NOMO-1 (cell line): ENCODE data around the gene SYNRG.
A peak's percentile ranks its signal among the peaks of the same experiment; 100 is the strongest.

Experiments used
- DNase-seq, 2 experiments: peaks; one replicate each; lab custom pipeline; 2025; ENCODE audit not compliant: unreplicated experiment in 2 of 2; lab: John Stamatoyannopoulos, UW

SYNRG gene

DNA sequence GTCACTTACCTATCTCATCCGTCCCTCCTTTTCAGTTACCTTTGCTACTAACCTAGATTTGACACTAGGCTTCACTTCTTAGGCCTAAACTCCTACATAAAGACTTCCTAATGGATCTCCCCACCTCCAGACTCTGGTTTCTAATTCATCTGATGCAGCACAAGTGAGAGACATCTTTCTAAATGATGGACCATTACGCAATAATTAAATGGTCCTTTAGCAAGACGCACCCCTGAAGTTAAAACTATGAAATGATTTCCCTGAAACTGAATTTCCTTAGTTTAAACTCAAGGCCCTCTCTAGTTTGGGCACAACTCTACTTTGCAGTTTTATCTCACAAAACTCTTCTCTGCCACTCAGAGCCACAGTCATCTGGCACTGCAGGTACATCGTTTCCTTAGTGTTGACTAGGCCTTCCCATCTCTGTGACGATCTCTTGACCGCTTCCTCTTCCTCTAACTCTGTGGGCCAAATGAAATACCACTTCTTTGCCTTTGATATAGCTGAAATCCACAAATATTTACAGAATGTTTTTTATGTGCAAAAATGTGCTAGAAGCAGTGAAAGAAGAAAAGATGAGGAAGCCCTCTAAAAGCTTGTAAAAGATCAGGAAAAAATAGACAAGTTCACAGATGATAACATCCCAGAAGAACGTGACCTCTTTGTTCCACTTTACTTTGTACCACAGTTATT lies 3.3 kb downstream of the SYNRG start:
- DNase-seq = peak; percentile 40 to 49

DNA sequence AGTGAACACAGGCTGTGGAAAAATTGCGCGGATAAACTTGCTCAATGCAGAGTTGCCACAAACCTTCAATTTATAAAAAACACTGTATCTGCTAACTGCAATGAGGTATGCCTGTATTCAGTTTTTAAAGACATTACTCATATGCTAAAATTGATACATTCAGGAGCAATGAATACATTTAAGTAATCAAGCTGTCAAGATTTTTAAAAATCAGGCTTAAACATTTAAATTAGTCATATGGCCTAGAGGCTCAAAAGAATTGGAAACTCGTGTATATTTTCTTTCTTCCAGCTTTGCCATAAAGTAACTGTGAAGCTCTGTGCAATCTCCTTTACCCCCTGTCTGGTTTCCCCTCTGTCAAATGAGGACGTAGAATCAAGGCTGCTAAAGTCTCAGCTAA lies 4.1 kb downstream of the SYNRG start:
- no peak for DNase-seq

- DNase-seq = no peak
These were observed 4.7 kb downstream of the SYNRG start for GRCh38 chr17:37604556-37604955.

DNA sequence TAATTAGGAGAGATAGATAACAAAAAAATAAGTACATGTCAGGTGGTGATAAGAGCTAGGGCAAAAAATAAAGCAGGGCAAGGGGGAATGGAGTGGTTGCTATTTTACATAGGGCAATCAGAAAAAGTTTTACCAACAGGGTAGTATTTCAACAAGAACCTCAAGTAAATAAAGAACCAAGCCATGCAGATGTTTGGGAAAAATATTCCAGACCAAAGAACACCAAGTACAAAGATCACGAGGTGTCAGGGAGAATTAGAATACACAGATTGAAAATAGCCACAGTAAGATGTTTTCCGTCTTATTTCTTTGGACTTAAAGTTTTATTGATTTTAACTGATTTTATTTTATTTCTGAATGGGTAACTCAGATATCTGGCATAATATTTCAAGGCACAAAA lies 11.1 kb downstream of the SYNRG start:
- no peak for DNase-seq

DNA sequence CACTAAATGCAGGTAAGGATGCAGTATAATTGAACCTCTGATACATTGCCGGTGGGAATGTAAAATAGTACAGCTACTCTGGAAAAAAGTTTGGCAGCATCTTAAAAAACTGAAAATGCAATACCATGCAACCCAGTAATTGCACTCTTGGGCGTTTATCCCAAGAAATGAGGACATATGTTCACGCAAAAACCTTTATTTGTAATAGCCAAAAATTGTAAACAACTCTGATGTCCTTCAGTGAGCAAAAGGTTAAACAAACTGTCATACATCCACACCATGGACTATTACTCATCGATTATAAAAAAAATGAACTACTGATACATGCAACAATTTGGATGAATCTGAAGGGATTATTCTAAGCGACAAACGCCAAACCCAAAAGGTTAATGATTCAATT lies 16.9 kb downstream of the SYNRG start:
- DNase-seq = no peak

- no peak for DNase-seq
These were observed 24.2 kb downstream of the SYNRG start for GRCh38 chr17:37585066-37585465.

DNA sequence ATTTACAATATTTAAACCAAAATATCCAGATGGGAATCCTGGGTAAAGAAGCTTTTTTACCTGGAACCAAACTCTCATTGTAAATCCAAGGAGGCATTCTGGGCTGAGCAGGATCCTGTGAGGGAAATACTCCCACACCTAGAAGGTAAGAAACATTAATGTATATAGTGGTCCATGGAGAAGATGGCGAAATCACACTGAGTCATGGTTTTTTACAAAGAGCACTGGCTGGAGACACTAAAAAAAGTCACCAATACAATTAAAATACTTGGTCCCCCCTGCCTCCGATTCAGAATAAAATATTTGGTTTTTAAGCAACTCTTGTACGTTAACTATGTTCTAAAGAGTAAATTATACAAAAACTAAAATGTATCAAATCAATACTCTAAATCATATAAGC lies 32.9 kb downstream of the SYNRG start:
- DNase-seq = no peak

- DNase-seq = no peak
These were observed 34.8 kb downstream of the SYNRG start for GRCh38 chr17:37574427-37574826.

DNA sequence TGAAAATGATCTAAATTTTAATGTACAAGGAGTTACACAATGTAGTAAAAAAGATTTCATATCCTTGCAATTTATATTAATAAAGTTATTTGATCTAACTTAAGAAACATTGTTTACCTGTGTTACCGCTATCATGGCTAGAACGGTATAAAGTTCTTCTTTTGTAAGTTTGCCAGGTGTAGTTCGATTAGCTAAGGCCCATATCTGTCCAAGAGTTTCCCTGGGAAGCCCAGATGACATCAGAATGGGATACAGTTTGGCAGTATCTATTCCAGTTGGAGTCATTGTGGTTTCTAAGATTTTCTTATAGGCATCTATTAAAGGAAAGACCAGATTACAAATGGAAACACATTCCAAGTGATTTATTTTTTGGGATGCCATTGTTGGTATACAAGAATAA lies 37.5 kb downstream of the SYNRG start:
- no peak for DNase-seq

DNA sequence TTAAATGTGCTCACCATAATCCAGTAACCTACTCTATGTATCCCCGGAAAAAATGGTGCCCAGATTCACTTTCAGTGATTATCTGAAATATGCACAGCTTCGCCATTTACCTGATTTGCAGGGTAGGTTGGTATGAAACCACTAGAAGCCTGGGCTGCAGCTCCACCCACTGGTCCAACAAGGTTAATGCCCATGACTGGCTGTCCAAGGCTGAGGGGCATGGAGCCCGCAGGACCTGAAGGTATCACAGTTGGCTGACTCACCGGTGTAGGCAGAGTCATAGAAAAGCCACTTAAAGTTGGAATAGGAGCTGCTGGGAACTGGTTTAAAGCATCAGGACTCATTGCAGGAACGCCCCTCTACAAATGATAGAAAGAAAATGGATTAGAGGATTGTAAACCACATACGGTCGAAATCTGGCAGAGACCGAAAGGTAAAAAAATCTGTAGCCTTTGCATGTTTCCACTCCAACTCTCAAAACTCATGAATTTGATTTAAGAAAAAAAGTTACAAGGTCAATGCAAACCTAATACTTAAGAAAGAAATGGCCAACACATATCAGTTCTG lies 38.6 kb downstream of the SYNRG start:
- DNase-seq = peak in 1 of 2 experiments; percentile 2

DNA sequence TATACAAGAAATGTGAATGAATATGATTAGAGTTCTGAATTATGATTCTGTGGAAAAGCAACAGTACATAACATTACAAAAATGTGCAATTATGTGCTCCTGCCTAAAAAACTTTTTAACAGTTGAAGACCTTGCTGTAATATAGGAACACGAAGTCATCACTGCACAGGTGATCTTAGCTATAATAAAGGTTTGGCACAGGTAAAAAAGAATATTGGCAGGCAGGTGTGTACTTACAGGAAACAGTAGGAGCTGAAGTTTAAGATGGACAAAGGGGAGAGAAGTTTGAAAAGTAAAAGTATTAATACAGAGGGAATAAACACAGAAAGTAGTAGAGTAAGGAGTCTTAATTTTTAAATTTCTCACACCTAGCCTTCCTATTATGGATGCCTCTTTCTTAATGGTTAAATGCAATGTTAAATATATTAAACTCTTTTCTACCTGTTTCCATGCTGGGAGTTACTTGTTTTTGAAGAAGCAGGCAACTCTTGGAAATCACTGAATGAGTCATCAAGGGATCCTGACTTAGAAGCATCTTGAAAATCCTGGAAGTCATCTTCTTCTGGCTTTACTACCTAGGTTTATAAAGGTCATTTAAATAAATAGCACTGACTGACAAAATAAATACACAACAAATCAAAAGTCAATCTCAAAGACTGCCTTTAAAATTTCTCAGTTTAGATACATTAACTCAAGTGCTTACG lies 40.7 kb downstream of the SYNRG start:
- no peak for DNase-seq

DNA sequence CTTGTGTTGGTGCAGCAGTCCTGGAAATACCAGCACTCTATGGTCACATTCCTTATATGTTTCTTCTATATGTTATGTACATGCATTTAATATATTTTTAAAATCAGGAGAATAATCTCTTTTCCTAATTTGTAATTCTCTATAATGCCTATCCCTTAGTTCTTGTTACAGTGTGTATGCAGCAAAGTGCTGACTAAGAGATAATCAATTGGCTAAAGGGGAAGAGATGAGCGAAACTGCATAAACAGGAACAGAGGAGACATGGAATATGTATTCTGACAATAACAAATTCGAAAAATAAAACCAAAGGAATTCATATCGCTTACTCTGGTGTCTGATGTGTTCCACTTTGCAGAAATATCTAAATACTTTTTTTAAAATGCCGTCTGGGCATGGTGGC lies 41.7 kb downstream of the SYNRG start:
- DNase-seq = no peak

- DNase-seq = no peak
These were observed 42.1 kb downstream of the SYNRG start for GRCh38 chr17:37567137-37567536.

GRCh38 chr17:37564252-37564651 lies 45.0 kb downstream of the SYNRG start:
- DNase-seq = no peak

GRCh38 chr17:37562016-37562745 lies 47.0 kb downstream of the SYNRG start:
- DNase-seq = no peak

DNA sequence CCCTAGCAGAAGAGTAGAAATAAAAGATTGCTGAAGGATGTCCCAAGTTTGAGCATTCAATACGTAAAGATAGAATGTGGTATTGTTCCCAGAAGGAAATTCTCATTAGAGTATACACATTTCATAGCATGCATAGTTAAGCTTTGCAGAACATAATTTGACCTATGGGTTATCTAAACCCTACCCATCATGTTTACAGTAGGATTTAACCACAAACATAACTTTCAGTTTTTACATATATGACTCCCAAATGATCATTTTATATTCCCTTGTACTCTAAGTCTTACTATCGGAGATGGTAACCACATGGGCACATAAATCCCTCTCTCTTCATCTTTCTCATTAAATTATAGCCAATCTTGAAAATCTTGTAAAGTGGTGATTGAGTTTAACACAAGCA lies 50.9 kb downstream of the SYNRG start:
- no peak for DNase-seq

GRCh38 chr17:37557482-37557881 lies 51.7 kb downstream of the SYNRG start:
- DNase-seq = no peak

DNA sequence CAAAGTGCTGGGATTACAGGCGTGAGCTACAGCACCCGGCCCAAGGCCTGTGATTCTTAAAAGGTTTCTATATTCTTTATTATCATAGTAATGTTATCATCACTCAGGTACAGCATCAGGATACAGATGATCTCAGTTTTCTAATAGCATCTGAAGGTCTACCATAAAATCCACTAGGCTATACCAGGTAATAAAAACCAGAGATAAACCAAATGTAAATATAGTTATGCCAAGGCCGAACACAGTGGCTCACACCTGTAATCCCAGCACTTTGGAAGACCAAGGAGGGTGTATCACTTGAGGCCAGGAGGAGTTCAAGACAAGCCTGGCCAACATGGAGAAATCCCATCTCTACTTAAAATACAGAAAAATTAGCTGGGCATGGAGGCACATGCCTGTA lies 53.8 kb downstream of the SYNRG start:
- no peak for DNase-seq

GRCh38 chr17:37553401-37553966 lies 55.7 kb downstream of the SYNRG start:
- DNase-seq = no peak

GRCh38 chr17:37551788-37552187 lies 57.4 kb downstream of the SYNRG start:
- DNase-seq = no peak

DNA sequence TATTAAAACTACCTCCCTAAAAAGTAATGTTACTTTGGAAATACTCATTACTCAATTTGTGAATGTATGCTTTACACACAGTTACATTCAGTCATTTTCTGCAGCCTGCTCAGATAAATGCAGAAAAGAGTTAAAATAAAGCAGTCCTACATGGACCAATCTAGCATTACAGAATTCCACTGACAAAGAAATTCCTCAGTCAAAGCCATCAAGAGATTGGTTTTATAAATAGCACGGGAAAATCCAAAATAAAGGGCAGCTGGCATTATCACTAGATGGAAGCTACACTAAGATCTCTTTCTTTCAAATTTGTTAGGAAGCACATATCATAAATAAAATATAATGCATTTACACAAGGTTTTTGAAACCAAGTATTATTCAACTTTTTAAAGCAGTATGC lies 61.2 kb downstream of the SYNRG start:
- no peak for DNase-seq
